ENCODE results near the gene LCLAT1. TPM values are rescaled to one million over a fixed set of nuclear protein-coding genes. Genes with fewer than 3 reads are reported as not detected.
"Not testable (repeated sequence)": the region's sequence is repeated elsewhere in the genome, so short reads cannot be mapped to it uniquely, and the experiment has no call there.

LCLAT1 gene
- polyA plus RNA-seq, 4 donors = 11.2 to 23.1 (median 21.6) TPM

GRCh38 chr2:30484995-30485394, 37.9 kb downstream of the LCLAT1 start:
- no peak for DNase-seq (ENCODE audit: low read depth in 4 of 4, low spot score in 3 of 4)

GRCh38 chr2:30486655-30487054, 39.6 kb downstream of the LCLAT1 start:
- no peak for DNase-seq (ENCODE audit: low read depth in 4 of 4, low spot score in 3 of 4)

GRCh38 chr2:30487603-30488002, 40.6 kb downstream of the LCLAT1 start:
- no peak for DNase-seq (ENCODE audit: low read depth in 4 of 4, low spot score in 3 of 4)

GRCh38 chr2:30488012-30488659, 41.1 kb downstream of the LCLAT1 start:
- no peak for DNase-seq (ENCODE audit: low read depth in 4 of 4, low spot score in 3 of 4)

- no peak for DNase-seq (ENCODE audit: low read depth in 4 of 4, low spot score in 3 of 4)
Measured at GRCh38 chr2:30491225-30491624, 44.2 kb downstream of the LCLAT1 start.

GRCh38 chr2:30492185-30492584, 45.1 kb downstream of the LCLAT1 start:
- DNase-seq (ENCODE audit: low read depth in 4 of 4, low spot score in 3 of 4) = no peak

- no peak for DNase-seq (ENCODE audit: low read depth in 4 of 4, low spot score in 3 of 4)
Measured at GRCh38 chr2:30492619-30493018, 45.6 kb downstream of the LCLAT1 start.

- no peak for DNase-seq (ENCODE audit: low read depth in 4 of 4, low spot score in 3 of 4)
Measured at GRCh38 chr2:30493440-30493839, 46.4 kb downstream of the LCLAT1 start.

- DNase-seq (ENCODE audit: low read depth in 4 of 4, low spot score in 3 of 4) = not testable (repeated sequence)
Measured at GRCh38 chr2:30495896-30496295, 48.9 kb downstream of the LCLAT1 start.

- no peak for DNase-seq (ENCODE audit: low read depth in 4 of 4, low spot score in 3 of 4)
Measured at GRCh38 chr2:30499681-30500080, 52.6 kb downstream of the LCLAT1 start.

GRCh38 chr2:30500699-30501098, 53.7 kb downstream of the LCLAT1 start:
- DNase-seq (ENCODE audit: low read depth in 4 of 4, low spot score in 3 of 4) = no peak

- DNase-seq (ENCODE audit: low read depth in 4 of 4, low spot score in 3 of 4) = no peak
Measured at GRCh38 chr2:30502310-30502709, 55.3 kb downstream of the LCLAT1 start.

GRCh38 chr2:30503007-30503694, 56.1 kb downstream of the LCLAT1 start:
- no peak for DNase-seq (ENCODE audit: low read depth in 4 of 4, low spot score in 3 of 4)

- no peak for DNase-seq (ENCODE audit: low read depth in 4 of 4, low spot score in 3 of 4)
Measured at GRCh38 chr2:30503695-30504052, 56.6 kb downstream of the LCLAT1 start.

- no peak for DNase-seq (ENCODE audit: low read depth in 4 of 4, low spot score in 3 of 4)
Measured at GRCh38 chr2:30504731-30505130, 57.7 kb downstream of the LCLAT1 start.

GRCh38 chr2:30505500-30506180, 58.6 kb downstream of the LCLAT1 start:
- DNase-seq (ENCODE audit: low read depth in 4 of 4, low spot score in 3 of 4) = no peak

GRCh38 chr2:30507460-30507859, 60.4 kb downstream of the LCLAT1 start:
- DNase-seq (ENCODE audit: low read depth in 4 of 4, low spot score in 3 of 4) = not testable (repeated sequence)

- DNase-seq (ENCODE audit: low read depth in 4 of 4, low spot score in 3 of 4) = no peak
Measured at GRCh38 chr2:30509716-30510115, 62.7 kb downstream of the LCLAT1 start.

GRCh38 chr2:30510409-30510808, 63.4 kb downstream of the LCLAT1 start:
- DNase-seq (ENCODE audit: low read depth in 4 of 4, low spot score in 3 of 4) = no peak

GRCh38 chr2:30511122-30512083, 64.4 kb downstream of the LCLAT1 start:
- DNase-seq (ENCODE audit: low read depth in 4 of 4, low spot score in 3 of 4) = no peak

Data from left renal pelvis (tissue), 4 donors.